Measurements from ENCODE around the gene PMEPA1.
A peak's percentile ranks its signal among the peaks of the same experiment; 100 is the strongest.

Gene PMEPA1

DNA sequence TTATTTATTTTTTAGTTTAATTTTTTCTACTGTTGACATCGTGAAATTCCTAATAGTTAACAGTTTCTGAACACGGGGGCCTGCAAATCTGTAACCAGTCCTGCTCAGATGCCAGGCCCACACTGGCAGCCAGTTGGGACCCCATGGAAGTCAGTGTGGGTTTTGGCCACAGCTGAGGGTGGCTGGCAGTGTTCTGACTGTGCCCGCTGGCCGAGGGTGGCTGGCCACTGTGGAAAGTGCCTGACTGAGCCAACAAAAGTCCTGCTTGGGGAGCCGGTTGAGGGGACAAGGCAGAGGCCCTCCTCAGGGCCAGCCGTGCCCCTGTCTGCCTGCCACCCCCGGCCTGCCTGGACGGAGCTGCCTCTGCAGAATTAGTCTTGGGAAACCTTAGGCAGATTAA lies 4.1 kb upstream of the PMEPA1 start:
- H4K20me1 ChIP-seq, result peaks cover 3% of the 10 kb centered on the region
- no peaks in the 10 kb centered on the region for H3K36me3 ChIP-seq
- H3K9ac ChIP-seq, result no peak overlapping the region
- no peak overlapping the region for H3K4me2 ChIP-seq
- no peak overlapping the region for H3K4me3 ChIP-seq
- no peaks in the 10 kb centered on the region for H3K9me3 ChIP-seq
- peaks cover 49% of the 10 kb centered on the region for H3K4me1 ChIP-seq
- H3K27me3 ChIP-seq, result no peaks in the 10 kb centered on the region
- no peak for TF ChIP-seq Cebpa-rat (IDR thresholded peaks at IDR 0.05)
- no peak overlapping the region for H3K27ac ChIP-seq

DNA sequence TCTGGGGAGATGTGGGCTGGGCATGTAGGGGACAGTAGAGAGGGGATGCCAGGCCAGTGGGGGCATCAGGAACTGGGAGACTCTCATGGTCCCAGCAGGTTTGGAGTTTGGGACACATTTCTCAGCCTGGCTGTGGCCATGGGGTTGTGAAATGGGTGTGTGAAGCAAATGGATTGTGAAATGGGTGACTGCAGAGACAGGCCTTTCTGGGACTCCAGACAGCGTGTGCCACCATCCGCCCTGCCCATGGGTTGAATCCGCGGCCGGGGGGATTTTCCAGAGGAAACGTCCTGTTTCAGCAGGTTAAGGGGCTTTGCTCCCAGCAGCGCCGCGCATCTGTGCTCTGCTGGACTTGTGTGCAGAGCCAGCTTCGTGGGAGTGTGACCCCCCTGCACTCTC lies 3.7 kb upstream of the PMEPA1 start:
- TF ChIP-seq Cebpa-rat (IDR thresholded peaks at IDR 0.05), result no peak
- peaks cover 7% of the 10 kb centered on the region for H4K20me1 ChIP-seq
- no peak overlapping the region for H3K9ac ChIP-seq
- peaks cover 47% of the 10 kb centered on the region for H3K4me1 ChIP-seq
- H3K27ac ChIP-seq, result no peak overlapping the region
- no peaks in the 10 kb centered on the region for H3K27me3 ChIP-seq
- H3K9me3 ChIP-seq, result no peaks in the 10 kb centered on the region
- no peaks in the 10 kb centered on the region for H3K36me3 ChIP-seq
- no peak overlapping the region for H3K4me3 ChIP-seq
- H3K4me2 ChIP-seq, result no peak overlapping the region

DNA sequence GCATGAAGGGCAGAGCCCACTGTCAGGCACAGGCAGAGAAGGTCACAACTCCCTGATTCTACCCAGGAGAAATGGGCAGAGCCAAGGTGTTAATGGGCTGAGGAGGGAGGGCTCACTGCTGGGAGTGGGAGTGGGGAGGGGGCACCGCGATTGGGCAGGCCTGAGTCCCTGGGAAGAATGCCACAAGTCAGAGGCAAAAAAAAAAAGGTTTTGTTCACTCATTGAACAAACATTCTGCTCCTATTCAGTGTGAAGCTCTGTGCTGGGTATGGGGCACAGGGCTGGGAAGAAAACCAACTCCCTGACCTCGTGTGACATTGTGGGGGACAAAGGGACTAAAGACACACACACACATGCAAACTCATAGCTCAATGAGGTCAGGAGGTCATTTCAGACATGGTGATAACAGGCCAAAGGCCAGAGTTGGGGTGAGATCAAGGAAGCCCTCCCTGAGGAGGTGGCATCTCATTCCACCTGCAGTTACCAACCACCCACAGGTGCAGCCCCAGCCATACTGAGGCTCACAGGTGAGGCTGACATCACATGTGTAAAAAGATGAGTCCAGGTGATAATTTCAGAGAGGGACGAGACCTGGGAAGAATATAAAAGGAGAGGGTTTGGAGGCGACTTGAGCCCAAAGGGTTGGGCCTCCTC lies 3.2 kb upstream of the PMEPA1 start:
- H3K27ac ChIP-seq, result no peak overlapping the region

DNA sequence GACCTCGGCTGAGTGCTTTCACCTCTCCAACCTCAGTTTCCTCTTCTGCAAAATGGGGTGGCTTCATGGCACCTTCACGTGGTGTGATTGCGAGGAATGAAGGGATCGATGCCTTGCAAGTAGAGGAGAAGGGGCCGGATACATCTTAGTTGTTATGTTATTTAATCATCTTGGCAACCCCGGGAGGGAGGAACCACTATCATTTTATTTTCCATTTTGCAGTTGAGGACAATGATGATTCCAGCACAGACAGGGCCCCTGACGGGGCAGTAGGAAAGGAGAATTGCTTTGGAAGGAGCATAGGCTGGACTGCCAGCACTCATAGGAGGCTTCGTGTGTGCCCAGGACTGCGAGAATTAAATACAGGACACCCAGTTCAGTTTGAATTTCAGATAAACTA lies 2.5 kb upstream of the PMEPA1 start:
- Histone ChIP-seq H3K4me1 (peaks cover 49% of the 10 kb centered on the region), H4K20me1 (peaks cover 19% of the 10 kb centered on the region), H3K9ac (no peak overlapping the region), H3K27ac (no peak overlapping the region), H3K9me3 (no peaks in the 10 kb centered on the region), H3K4me3 (no peak overlapping the region), H3K27me3 (no peaks in the 10 kb centered on the region), H3K36me3 (no peaks in the 10 kb centered on the region), H3K4me2 (no peak overlapping the region)
- no peak for TF ChIP-seq Cebpa-rat (IDR thresholded peaks at IDR 0.05)

More for the DNA sequence above, 3.2 kb upstream of the PMEPA1 start:
- H3K4me1 ChIP-seq, result peaks cover 49% of the 10 kb centered on the region
- peaks cover 12% of the 10 kb centered on the region for H4K20me1 ChIP-seq
- no peaks in the 10 kb centered on the region for H3K9me3 ChIP-seq
- no peaks in the 10 kb centered on the region for H3K27me3 ChIP-seq
- no peaks in the 10 kb centered on the region for H3K36me3 ChIP-seq
- TF ChIP-seq Cebpa-rat (IDR thresholded peaks at IDR 0.05), result no peak
- H3K9ac ChIP-seq, result no peak overlapping the region
- no peak overlapping the region for H3K4me3 ChIP-seq
- H3K4me2 ChIP-seq, result no peak overlapping the region

DNA sequence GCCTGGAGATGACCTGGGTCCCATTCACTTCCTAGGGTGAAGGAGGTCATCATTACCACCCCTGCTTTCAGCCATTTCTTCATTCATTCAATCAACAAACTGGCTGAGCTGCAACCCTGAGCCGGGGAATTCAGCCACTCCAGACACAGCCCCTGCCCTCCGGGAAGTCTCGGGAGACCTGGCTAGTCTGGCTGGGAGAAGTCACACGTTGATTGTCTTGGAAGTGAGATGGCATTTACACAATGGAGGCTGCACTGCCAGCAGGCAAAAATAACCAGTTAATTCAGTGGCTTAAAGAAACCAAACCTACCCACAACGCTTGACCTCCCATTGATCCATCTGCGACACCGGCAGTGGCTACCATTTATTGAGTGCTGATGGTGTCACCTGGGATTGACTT lies 2.0 kb upstream of the PMEPA1 start:
- H3K4me3 ChIP-seq, result no peak overlapping the region
- H3K4me2 ChIP-seq, result peak overlapping the region; percentile 89
- no peak overlapping the region for H3K27ac ChIP-seq
- TF ChIP-seq Cebpa-rat (IDR thresholded peaks at IDR 0.05), result no peak
- H3K36me3 ChIP-seq, result no peaks in the 10 kb centered on the region
- no peaks in the 10 kb centered on the region for H3K27me3 ChIP-seq
- H4K20me1 ChIP-seq, result peaks cover 24% of the 10 kb centered on the region
- H3K9me3 ChIP-seq, result no peaks in the 10 kb centered on the region
- H3K4me1 ChIP-seq, result peaks cover 49% of the 10 kb centered on the region
- no peak overlapping the region for H3K9ac ChIP-seq

DNA sequence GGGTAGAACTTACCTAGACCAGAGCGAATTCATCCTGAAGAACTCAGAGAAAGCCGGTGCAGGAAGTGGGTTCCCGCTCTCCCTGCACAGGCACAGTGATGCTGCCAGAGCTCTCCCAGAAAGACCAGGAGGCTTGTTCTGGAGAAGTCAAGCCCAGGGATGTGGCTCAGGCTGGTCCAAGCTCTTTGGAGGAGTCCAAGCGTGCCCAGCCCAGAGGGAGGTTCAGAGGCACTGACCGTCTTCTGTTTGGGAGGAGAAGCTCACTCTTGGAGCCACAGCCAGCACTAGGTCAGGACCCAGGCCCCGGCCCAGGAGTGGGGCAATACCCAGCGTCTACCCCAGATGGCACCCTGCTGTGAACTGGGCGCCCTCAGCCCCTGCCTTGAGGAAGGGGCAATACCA lies 1.5 kb upstream of the PMEPA1 start:
- Histone ChIP-seq H4K20me1 (peaks cover 29% of the 10 kb centered on the region), H3K27me3 (no peaks in the 10 kb centered on the region), H3K27ac (no peak overlapping the region), H3K9ac (peak overlapping the region; percentile 84; the same call in 1 of the 2 replicates), H3K9me3 (no peaks in the 10 kb centered on the region), H3K4me2 (peak overlapping the region; percentile 89), H3K4me3 (peak overlapping the region; percentile 89; the same call in 1 of the 2 replicates), H3K36me3 (no peaks in the 10 kb centered on the region), H3K4me1 (peaks cover 49% of the 10 kb centered on the region)
- no peak; the same call in 1 of the 2 replicates for TF ChIP-seq Cebpa-rat (IDR thresholded peaks at IDR 0.05)

DNA sequence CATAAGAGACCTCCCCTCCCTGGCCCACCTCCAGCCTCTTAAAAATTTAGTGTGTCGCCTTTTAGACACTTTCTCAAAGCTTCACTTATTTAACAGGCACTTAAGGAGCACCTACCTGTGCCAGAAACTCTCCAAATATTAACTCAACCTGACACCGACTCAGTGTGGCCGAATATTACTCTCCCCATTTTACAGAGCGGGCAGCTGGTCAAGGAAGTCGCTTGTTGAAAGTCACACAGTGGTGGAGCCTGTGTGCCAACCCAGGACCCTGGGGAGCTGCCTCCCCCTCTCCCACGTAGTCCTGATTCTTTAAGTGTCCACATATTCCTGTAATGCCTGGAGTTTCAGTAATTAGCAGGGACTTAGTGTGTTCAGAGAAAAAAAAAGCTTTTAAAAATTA lies 1.0 kb upstream of the PMEPA1 start:
- peak overlapping the region; percentile 84 for H3K9ac ChIP-seq
- peak overlapping the region; percentile 89 for H3K4me2 ChIP-seq
- H3K36me3 ChIP-seq, result no peaks in the 10 kb centered on the region
- no peak for TF ChIP-seq Cebpa-rat (IDR thresholded peaks at IDR 0.05)
- peaks cover 34% of the 10 kb centered on the region for H4K20me1 ChIP-seq
- peak overlapping the region; percentile 89 for H3K4me3 ChIP-seq
- no peaks in the 10 kb centered on the region for H3K27me3 ChIP-seq
- H3K9me3 ChIP-seq, result no peaks in the 10 kb centered on the region
- H3K4me1 ChIP-seq, result peaks cover 49% of the 10 kb centered on the region
- H3K27ac ChIP-seq, result peak overlapping the region; percentile 87

DNA sequence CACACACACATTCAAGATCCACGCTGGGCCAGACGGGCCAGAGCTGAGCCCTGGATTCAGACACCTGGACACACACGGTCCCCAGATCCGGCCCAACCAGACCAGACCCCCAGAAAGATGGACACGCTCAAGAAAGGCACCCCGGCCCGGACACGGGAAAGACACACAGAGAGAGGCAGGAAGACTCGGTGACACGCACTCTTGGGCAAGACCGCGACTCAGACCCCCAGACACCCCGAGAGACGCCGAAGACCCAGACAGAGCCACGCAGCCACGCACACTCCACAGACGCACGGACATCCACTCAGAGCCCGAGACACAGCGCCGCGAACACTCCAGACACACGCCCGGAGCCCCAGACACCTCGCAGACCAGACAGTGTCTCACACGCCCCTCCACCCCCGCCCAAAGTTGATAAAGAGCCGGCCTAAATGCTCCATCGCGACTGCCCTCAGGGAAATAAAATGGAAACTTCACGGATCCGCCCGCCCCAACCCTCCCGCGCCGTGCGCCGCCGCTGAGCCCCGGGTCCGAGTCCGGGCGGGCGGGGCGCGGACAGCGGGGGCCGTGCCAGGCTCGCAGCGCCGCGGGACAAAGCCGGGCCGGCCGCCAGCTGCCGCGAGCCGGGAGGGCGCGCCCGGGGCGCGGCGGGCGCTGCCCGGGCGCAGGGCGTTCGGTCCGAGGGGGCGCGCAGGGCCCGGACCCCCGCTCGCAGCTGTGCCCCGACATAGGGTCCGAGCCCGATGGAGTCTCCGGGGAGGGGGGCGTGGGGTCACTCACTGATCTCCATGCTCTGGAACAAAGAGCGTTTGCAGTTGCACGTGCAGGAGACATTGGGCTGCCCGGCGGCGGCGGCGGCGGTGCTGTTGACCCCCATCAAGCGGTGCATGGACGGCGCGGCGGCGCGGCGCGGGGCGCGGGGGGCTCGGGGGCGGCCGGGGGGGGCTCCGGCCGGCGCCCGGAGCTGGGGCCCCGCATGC lies 831 bp downstream of the PMEPA1 start:
- H3K4me2 ChIP-seq, result peak overlapping the region; percentile 81
- no peaks in the 10 kb centered on the region for H3K27me3 ChIP-seq
- peaks cover 52% of the 10 kb centered on the region for H4K20me1 ChIP-seq
- H3K4me1 ChIP-seq, result peaks cover 64% of the 10 kb centered on the region
- peak overlapping the region; percentile 84 for H3K9ac ChIP-seq
- H3K36me3 ChIP-seq, result no peaks in the 10 kb centered on the region
- H3K27ac ChIP-seq, result peak overlapping the region; percentile 87
- TF ChIP-seq Cebpa-rat (IDR thresholded peaks at IDR 0.05), result no peak
- no peaks in the 10 kb centered on the region for H3K9me3 ChIP-seq
- peak overlapping the region; percentile 89 for H3K4me3 ChIP-seq

DNA sequence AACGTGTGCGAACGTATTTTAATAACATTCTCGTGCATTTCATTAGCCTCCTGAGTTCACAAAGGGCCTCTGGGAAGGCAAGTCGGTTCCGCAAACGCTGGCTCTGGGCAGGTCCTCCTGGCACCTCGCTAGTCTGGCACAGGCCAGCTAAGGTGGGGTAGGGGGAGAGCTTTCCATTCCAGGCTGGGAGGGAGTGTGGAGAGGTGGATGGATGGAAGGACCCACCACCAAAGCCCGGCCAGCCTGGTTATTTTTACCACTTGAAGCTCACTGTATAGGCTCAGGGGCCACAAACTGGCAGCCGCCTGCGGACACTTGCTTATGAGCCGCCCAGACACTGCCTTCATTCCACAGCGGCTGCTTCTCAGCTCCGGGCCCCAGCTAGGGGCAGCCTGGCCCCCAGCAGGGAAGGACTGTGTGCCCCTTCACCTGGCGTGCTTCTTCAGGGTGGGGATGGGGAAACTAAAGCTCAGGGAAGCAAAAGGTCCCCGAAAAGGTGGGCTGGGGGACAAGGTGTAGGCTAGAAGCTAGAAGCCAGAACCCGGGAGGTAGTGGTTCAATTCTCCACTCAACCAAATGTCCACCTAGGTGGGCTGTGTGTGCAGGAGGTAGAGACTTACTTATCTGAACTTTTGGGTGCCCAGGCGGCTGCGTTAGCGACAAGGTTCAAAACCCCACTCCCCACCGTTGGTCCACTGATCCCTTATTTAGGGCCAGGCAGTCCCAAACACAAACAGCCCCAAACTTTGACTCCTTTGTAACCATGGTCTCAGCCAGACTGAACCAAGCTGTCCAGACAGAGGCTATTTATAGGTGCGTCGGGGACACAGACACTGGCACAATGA lies 1.7 kb downstream of the PMEPA1 start:
- peaks cover 61% of the 10 kb centered on the region for H4K20me1 ChIP-seq
- H3K4me2 ChIP-seq, result peak overlapping the region; percentile 81
- H3K27ac ChIP-seq, result peak overlapping the region; percentile 87
- TF ChIP-seq Cebpa-rat (IDR thresholded peaks at IDR 0.05), result no peak
- H3K36me3 ChIP-seq, result no peaks in the 10 kb centered on the region
- peak overlapping the region; percentile 84 for H3K9ac ChIP-seq
- peaks cover 73% of the 10 kb centered on the region for H3K4me1 ChIP-seq
- H3K4me3 ChIP-seq, result peak overlapping the region; percentile 89
- no peaks in the 10 kb centered on the region for H3K9me3 ChIP-seq
- H3K27me3 ChIP-seq, result no peaks in the 10 kb centered on the region

Measured in BLaER1 (cell line).